Mesenchymal stem cell (in vitro differentiated cells and primary cell): ENCODE results near the gene MAPK10.

Experiments
- DNase-seq: peaks from one replicate; pipeline ENCODE4 v3.0.0-alpha.2; 2013
- H2AFZ ChIP-seq: one replicate; pipeline ENCODE4 v1.6.1; 2013; ENCODE audit warnings: low read depth, mild to moderate bottlenecking, control low read depth, inconsistent platforms, low read length, moderate library complexity
- H2AK5ac ChIP-seq: 2 replicates; pipeline ENCODE4 v1.6.1; 2013; ENCODE audit warnings: low read length, moderate library complexity, mild to moderate bottlenecking, inconsistent platforms; ENCODE audit not compliant: severe bottlenecking
- H2BK120ac ChIP-seq: one replicate; pipeline ENCODE4 v1.6.1; 2013; ENCODE audit warnings: low read depth, mild to moderate bottlenecking, inconsistent platforms, low read length, moderate library complexity
- H2BK12ac ChIP-seq, 2 experiments: one replicate each; pipeline ENCODE4 v1.6.1; 2013; ENCODE audit warnings: inconsistent platforms in 2 of 2, low read length in 2 of 2, mild to moderate bottlenecking in 2 of 2, moderate library complexity in 2 of 2, control low read depth in 1 of 2
- H2BK15ac ChIP-seq: one replicate; pipeline ENCODE4 v1.6.1; 2013; ENCODE audit warnings: mild to moderate bottlenecking, low read depth, inconsistent platforms; ENCODE audit not compliant: poor library complexity, severe bottlenecking
- H2BK5ac ChIP-seq: 2 replicates; pipeline ENCODE4 v1.6.1; 2013; ENCODE audit warnings: low read depth, mild to moderate bottlenecking, low read length, control low read depth, inconsistent platforms; ENCODE audit not compliant: poor library complexity, severe bottlenecking
- H3K14ac ChIP-seq, 2 experiments: one replicate each; pipeline ENCODE4 v1.6.1; 2013; ENCODE audit warnings: inconsistent platforms in 2 of 2, low read length in 2 of 2, control low read depth in 1 of 2, mild to moderate bottlenecking in 1 of 2, moderate library complexity in 1 of 2
- H3K18ac ChIP-seq, 2 experiments: one replicate each; pipeline ENCODE4 v1.6.1; 2013; ENCODE audit warnings: inconsistent platforms in 2 of 2, low read length in 2 of 2, control low read depth in 1 of 2, low read depth in 1 of 2, mild to moderate bottlenecking in 1 of 2
- H3K23ac ChIP-seq, 2 experiments: one replicate each; pipeline ENCODE4 v1.6.1; 2013; ENCODE audit warnings: inconsistent platforms in 2 of 2, low read length in 2 of 2, mild to moderate bottlenecking in 2 of 2, moderate library complexity in 2 of 2, control low read depth in 1 of 2
- H3K27ac ChIP-seq: 2 replicates; pipeline ENCODE4 v1.5.1; 2013; ENCODE audit warnings: mild to moderate bottlenecking, moderate library complexity, low read length, control low read depth, inconsistent platforms; ENCODE audit not compliant: poor library complexity, severe bottlenecking
- H3K27me3 ChIP-seq, 2 experiments: 2 replicates each; pipeline versions ENCODE4 v1.6.1 to v1.7.0; 2013; ENCODE audit warnings: low read length in 2 of 2, mild to moderate bottlenecking in 2 of 2, moderate library complexity in 2 of 2, control low read depth in 1 of 2, inconsistent platforms in 1 of 2; ENCODE audit not compliant: control insufficient read depth in 1 of 2, insufficient read depth in 1 of 2
- H3K36me3 ChIP-seq, 2 experiments: 2 replicates each; pipeline versions ENCODE4 v1.6.1 to v1.7.0; 2013; ENCODE audit warnings: low read length in 2 of 2, control low read depth in 1 of 2, inconsistent platforms in 1 of 2, low read depth in 1 of 2, mild to moderate bottlenecking in 1 of 2; ENCODE audit not compliant: insufficient read depth in 2 of 2, control insufficient read depth in 1 of 2
- H3K4ac ChIP-seq, 2 experiments: one replicate each; pipeline ENCODE4 v1.6.1; 2013; ENCODE audit warnings: inconsistent platforms in 2 of 2, low read length in 2 of 2, mild to moderate bottlenecking in 2 of 2, moderate library complexity in 2 of 2, control low read depth in 1 of 2, low read depth in 1 of 2
- H3K4me1 ChIP-seq: 2 replicates; pipeline ENCODE4 v1.6.1; 2013; ENCODE audit warnings: low read depth, low read length, control low read depth; ENCODE audit not compliant: control insufficient read depth, insufficient read depth
- H3K4me2 ChIP-seq: 2 replicates; pipeline ENCODE4 v1.6.1; 2013; ENCODE audit warnings: low read length, mild to moderate bottlenecking, inconsistent platforms; ENCODE audit not compliant: poor library complexity, severe bottlenecking
- H3K4me3 ChIP-seq, 2 experiments: 2 replicates each; pipeline versions ENCODE4 v1.5.1 to v1.7.0; 2013; ENCODE audit warnings: low read length in 2 of 2, mild to moderate bottlenecking in 2 of 2, control low read depth in 1 of 2, low read depth in 1 of 2; ENCODE audit not compliant: insufficient read depth in 1 of 2
- H3K79me1 ChIP-seq: replicated peaks from 2 replicates; pipeline ENCODE4 v1.6.1; 2013; ENCODE audit warnings: mild to moderate bottlenecking, control low read depth, low read length, inconsistent platforms; ENCODE audit not compliant: poor library complexity, severe bottlenecking
- H3K9ac ChIP-seq: 2 replicates; pipeline ENCODE4 v1.7.0; 2013; ENCODE audit warnings: mild to moderate bottlenecking, low read length, moderate library complexity
- H3K9me3 ChIP-seq: 2 replicates; pipeline ENCODE4 v1.7.0; 2013; ENCODE audit warnings: mild to moderate bottlenecking, low read length; ENCODE audit not compliant: control insufficient read depth
- H4K8ac ChIP-seq: one replicate; pipeline ENCODE4 v1.6.1; 2013; ENCODE audit warnings: inconsistent platforms, mild to moderate bottlenecking, low read length, moderate library complexity
- H4K91ac ChIP-seq: one replicate; pipeline ENCODE4 v1.6.1; 2013; ENCODE audit warnings: mild to moderate bottlenecking, low read length, inconsistent platforms
- WGBS: methylation state at CpG from one replicate; pipeline ENCODE4 v1.1.7; 2013; ENCODE audit warnings: mixed read lengths; 5-methylcytosine and 5-hydroxymethylcytosine counted together

The MAPK10 gene

DNA sequence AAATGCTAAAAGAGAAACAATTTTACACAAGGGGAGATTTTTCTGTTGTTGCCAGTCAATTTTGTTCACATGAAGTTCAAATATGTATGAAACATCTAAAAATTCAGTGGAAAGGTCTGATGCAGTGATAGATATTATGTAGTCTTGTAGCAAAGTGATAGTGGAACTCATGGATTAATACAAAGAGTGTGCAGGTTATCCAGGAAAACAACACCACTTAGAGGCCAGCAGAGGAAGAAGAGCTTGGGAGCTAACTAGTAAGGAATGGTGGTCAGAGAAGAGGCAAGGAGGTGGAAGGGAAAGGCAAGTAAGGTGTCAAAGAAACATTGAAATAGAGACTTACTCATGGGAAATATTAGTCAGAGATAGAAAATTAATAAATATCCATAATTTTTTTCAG, 395.6 kb downstream of the MAPK10 start:
- H3K27ac ChIP-seq = no peak overlapping the region
- no peak overlapping the region for H4K8ac ChIP-seq
- no peak overlapping the region for H3K18ac ChIP-seq
- H3K4me1 ChIP-seq = no peaks in the 10 kb centered on the region
- no peak overlapping the region for H4K91ac ChIP-seq
- H2BK5ac ChIP-seq = no peak overlapping the region
- H3K4me2 ChIP-seq = no peak overlapping the region
- no peak overlapping the region for H3K23ac ChIP-seq
- H2BK120ac ChIP-seq = no peak overlapping the region
- H3K27me3 ChIP-seq = no peaks in the 10 kb centered on the region
- H3K9me3 ChIP-seq = no peaks in the 10 kb centered on the region
- peaks cover 0 to 2% of the 10 kb centered on the region in 2 experiments for H3K36me3 ChIP-seq
- DNase-seq = no peak
- no peak overlapping the region for H2BK15ac ChIP-seq
- no peak overlapping the region for H2AFZ ChIP-seq
- H3K79me1 ChIP-seq = no peaks in the 10 kb centered on the region
- no peak overlapping the region for H2AK5ac ChIP-seq
- no peak overlapping the region for H3K14ac ChIP-seq
- no peak overlapping the region for H3K4me3 ChIP-seq
- H3K4ac ChIP-seq = no peak overlapping the region
- no peak overlapping the region for H3K9ac ChIP-seq
- no peak overlapping the region for H2BK12ac ChIP-seq

DNA sequence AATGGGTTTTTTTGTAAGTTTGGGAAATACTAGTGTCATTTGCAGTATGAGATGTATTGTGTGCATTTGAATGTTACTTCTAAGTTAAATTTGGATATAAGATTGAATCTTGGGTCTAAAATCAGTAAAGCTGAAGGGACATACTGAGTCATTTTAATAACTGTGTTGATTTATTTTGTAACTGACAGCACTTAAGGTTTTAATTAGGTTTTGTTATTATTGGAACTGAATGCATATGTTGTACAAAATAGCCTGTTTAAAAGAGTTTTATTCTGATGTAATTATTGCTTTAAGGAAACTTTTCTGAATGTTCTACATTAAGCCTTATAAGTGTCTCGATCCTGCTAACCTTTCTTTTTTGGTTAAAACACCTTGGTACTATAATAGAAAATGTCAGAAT, 396.6 kb downstream of the MAPK10 start:
- Histone ChIP-seq H3K14ac (no peak overlapping the region), H3K4me2 (no peak overlapping the region), H2BK15ac (no peak overlapping the region), H2BK5ac (no peak overlapping the region), H2BK120ac (no peak overlapping the region), H4K8ac (no peak overlapping the region), H3K36me3 (peaks cover 0 to 5% of the 10 kb centered on the region in 2 experiments), H3K79me1 (peaks cover 3% of the 10 kb centered on the region), H3K27ac (no peak overlapping the region), H3K9ac (peak overlapping the region; percentile 8), H2BK12ac (no peak overlapping the region), H3K4me1 (no peaks in the 10 kb centered on the region), H3K9me3 (no peaks in the 10 kb centered on the region), H3K4me3 (no peak overlapping the region), H3K18ac (no peak overlapping the region), H3K4ac (no peak overlapping the region), H3K27me3 (no peaks in the 10 kb centered on the region), H4K91ac (no peak overlapping the region), H2AFZ (no peak overlapping the region), H3K23ac (no peak overlapping the region), H2AK5ac (no peak overlapping the region)
- no CpG with 5 or more reads among the region's 1 CpG for WGBS
- DNase-seq = no peak

DNA sequence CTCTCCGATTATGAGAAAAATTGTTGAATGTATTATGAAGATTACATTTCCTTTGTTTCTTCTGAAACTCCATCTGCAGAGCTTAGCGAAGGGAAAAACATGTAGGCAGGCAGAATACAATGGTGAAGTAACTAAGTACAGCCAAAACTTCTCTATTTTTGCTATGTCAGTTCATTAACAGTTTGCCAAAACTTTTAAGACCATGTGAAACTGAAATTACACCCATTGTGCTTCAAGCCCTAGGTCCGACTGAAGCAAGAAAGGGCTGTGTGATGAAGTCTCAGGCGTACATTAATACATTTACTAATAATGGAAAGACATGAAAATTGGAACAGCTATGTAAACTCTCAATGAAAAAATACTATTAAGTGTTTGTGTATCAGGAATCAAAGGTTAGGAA, 398.0 kb downstream of the MAPK10 start:
- no peak overlapping the region for H2BK15ac ChIP-seq
- no peak overlapping the region for H2BK120ac ChIP-seq
- no peak overlapping the region for H2BK12ac ChIP-seq
- no peaks in the 10 kb centered on the region for H3K4me1 ChIP-seq
- H3K23ac ChIP-seq = no peak overlapping the region
- no peak overlapping the region for H4K8ac ChIP-seq
- peak overlapping the region; percentile 57 for H2BK5ac ChIP-seq
- H2AK5ac ChIP-seq = no peak overlapping the region
- peaks cover 3% of the 10 kb centered on the region for H3K79me1 ChIP-seq
- DNase-seq = no peak
- no peak overlapping the region for H3K4ac ChIP-seq
- no peak overlapping the region for H3K18ac ChIP-seq
- no peaks in the 10 kb centered on the region for H3K27me3 ChIP-seq
- no peak overlapping the region for H4K91ac ChIP-seq
- H3K4me3 ChIP-seq = no peak overlapping the region
- WGBS = 83% methylated on average over 1 of the region's 4 CpGs
- no peak overlapping the region for H2AFZ ChIP-seq
- H3K9ac ChIP-seq = no peak overlapping the region
- no peak overlapping the region for H3K4me2 ChIP-seq
- H3K14ac ChIP-seq = no peak overlapping the region
- H3K9me3 ChIP-seq = no peaks in the 10 kb centered on the region
- peaks cover 0 to 5% of the 10 kb centered on the region in 2 experiments for H3K36me3 ChIP-seq
- no peak overlapping the region for H3K27ac ChIP-seq

DNA sequence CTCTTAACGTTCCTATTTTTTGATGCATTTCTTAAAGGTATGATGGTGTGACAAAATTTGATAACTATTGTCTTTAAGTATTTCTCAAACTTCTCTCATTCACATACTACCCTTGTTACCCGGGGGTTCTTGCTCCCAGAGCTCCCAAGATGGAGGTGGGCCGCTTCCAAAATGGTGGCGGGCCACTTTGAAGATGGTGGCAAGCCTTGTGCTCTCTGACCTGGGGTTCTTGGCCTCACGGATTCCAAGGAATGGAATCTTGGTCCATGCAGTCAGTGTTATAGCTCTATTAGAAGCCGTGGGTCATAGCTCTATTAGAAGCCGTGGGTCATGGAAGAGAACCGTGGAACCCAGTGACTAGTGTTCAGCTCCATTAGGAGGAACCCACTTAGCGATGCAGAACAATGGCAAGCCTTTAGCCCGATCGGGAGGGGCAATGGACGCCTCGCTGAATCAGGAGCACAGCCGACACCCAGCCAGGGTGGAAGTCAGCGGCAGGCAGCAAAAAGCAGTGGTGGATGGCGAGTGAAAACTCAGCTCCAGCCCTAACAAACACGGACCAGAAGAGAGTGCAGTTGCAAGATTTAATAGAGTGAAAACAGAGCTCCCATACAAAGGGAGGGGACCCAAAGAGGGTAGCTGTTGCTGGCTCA, 403.4 kb downstream of the MAPK10 start:
- DNase-seq = no peak
- H3K18ac ChIP-seq = no peak overlapping the region
- H3K27ac ChIP-seq = no peak overlapping the region
- H3K4me1 ChIP-seq = peaks cover 7% of the 10 kb centered on the region
- peaks cover 0 to 17% of the 10 kb centered on the region in 2 experiments for H3K36me3 ChIP-seq
- no peak overlapping the region for H2AFZ ChIP-seq
- peak overlapping the region; percentile 55 for H4K8ac ChIP-seq
- no peak overlapping the region for H3K9ac ChIP-seq
- no peak overlapping the region for H3K4ac ChIP-seq
- H2BK120ac ChIP-seq = no peak overlapping the region
- no peak overlapping the region for H3K4me3 ChIP-seq
- no peak overlapping the region for H4K91ac ChIP-seq
- 94% methylated on average over 16 of the region's 17 CpGs for WGBS
- no peak overlapping the region for H2AK5ac ChIP-seq
- H3K79me1 ChIP-seq = peaks cover 8% of the 10 kb centered on the region
- H2BK12ac ChIP-seq = no peak overlapping the region
- H3K14ac ChIP-seq = no peak overlapping the region
- no peak overlapping the region for H3K23ac ChIP-seq
- H2BK5ac ChIP-seq = no peak overlapping the region
- no peak overlapping the region for H3K4me2 ChIP-seq
- no peaks in the 10 kb centered on the region for H3K27me3 ChIP-seq
- H2BK15ac ChIP-seq = no peak overlapping the region
- H3K9me3 ChIP-seq = no peaks in the 10 kb centered on the region
